H9 (cell line): Measurements from ENCODE around the gene SETDB2. TPM values are rescaled to one million over a fixed set of nuclear protein-coding genes. Genes with fewer than 3 reads are reported as not detected.

Experiments used
- DNase-seq: peaks from one replicate; pipeline ENCODE4 v3.0.0-alpha.2; 2017
- H2AFZ ChIP-seq: one replicate; pipeline ENCODE4 v1.6.1; 2013; ENCODE audit warnings: mild to moderate bottlenecking, low read length, control low read depth, moderate library complexity
- H2AK5ac ChIP-seq: 2 replicates; pipeline ENCODE4 v1.6.1; 2013; ENCODE audit warnings: low read length, control low read depth, mixed read lengths; ENCODE audit not compliant: insufficient read length
- H2BK120ac ChIP-seq: one replicate; pipeline ENCODE4 v1.6.1; 2013; ENCODE audit warnings: low read depth, mild to moderate bottlenecking, low read length, control low read depth, inconsistent platforms; ENCODE audit not compliant: poor library complexity, severe bottlenecking
- H2BK12ac ChIP-seq: 2 replicates; pipeline ENCODE4 v1.6.1; 2013; ENCODE audit warnings: low read length, control low read depth, mixed read lengths, low read depth; ENCODE audit not compliant: insufficient read length
- H2BK15ac ChIP-seq: 2 replicates; pipeline ENCODE4 v1.6.1; 2013; ENCODE audit warnings: low read depth, low read length, control low read depth
- H2BK20ac ChIP-seq: one replicate; pipeline ENCODE4 v1.6.1; 2013; ENCODE audit warnings: low read depth, mild to moderate bottlenecking, low read length, control low read depth, inconsistent platforms; ENCODE audit not compliant: poor library complexity, severe bottlenecking
- H2BK5ac ChIP-seq: 2 replicates; pipeline ENCODE4 v1.6.1; 2013; ENCODE audit warnings: low read length, control low read depth, mixed read lengths; ENCODE audit not compliant: insufficient read length
- H3K14ac ChIP-seq: 2 replicates; pipeline ENCODE4 v1.6.1; 2013; ENCODE audit warnings: low read length, control low read depth; ENCODE audit not compliant: insufficient read depth
- H3K18ac ChIP-seq: 2 replicates; pipeline ENCODE4 v1.6.1; 2013; ENCODE audit warnings: low read depth, mild to moderate bottlenecking, mixed read lengths, low read length, control low read depth; ENCODE audit not compliant: insufficient read length
- H3K23ac ChIP-seq: 2 replicates; pipeline ENCODE4 v1.6.1; 2013; ENCODE audit warnings: low read length, control low read depth, mixed read lengths, low read depth; ENCODE audit not compliant: insufficient read length
- H3K23me2 ChIP-seq: 2 replicates; pipeline ENCODE4 v1.6.1; 2013; ENCODE audit warnings: low read depth, mild to moderate bottlenecking, mixed read lengths, low read length, control low read depth; ENCODE audit not compliant: insufficient read length, poor library complexity, severe bottlenecking
- H3K27ac ChIP-seq: 2 replicates; pipeline ENCODE4 v1.5.1; 2013; ENCODE audit warnings: low read length, control low read depth, mixed read lengths, low read depth; ENCODE audit not compliant: insufficient read length
- H3K27me3 ChIP-seq: 2 replicates; pipeline ENCODE4 v1.6.1; 2013; ENCODE audit warnings: low read length, control low read depth, inconsistent platforms; ENCODE audit not compliant: insufficient read depth
- H3K4ac ChIP-seq: 2 replicates; pipeline ENCODE4 v1.6.1; 2013; ENCODE audit warnings: low read depth, mild to moderate bottlenecking, control low read depth, inconsistent platforms, low read length, moderate library complexity
- H3K4me1 ChIP-seq: 2 replicates; pipeline ENCODE4 v1.6.1; 2013; ENCODE audit warnings: low read length, control low read depth, inconsistent platforms; ENCODE audit not compliant: insufficient read depth
- H3K4me2 ChIP-seq: 2 replicates; pipeline ENCODE4 v1.6.1; 2013; ENCODE audit warnings: low read length, control low read depth, mixed read lengths; ENCODE audit not compliant: insufficient read length, insufficient read depth
- H3K56ac ChIP-seq: 2 replicates; pipeline ENCODE4 v1.6.1; 2013; ENCODE audit warnings: low read depth, mild to moderate bottlenecking, mixed read lengths, low read length, control low read depth; ENCODE audit not compliant: insufficient read length
- H3K79me1 ChIP-seq: 2 replicates; pipeline ENCODE4 v1.6.1; 2013; ENCODE audit warnings: low read depth, mild to moderate bottlenecking, moderate library complexity, low read length, control low read depth, inconsistent platforms; ENCODE audit not compliant: insufficient read depth, poor library complexity, severe bottlenecking
- H3K79me2 ChIP-seq: 2 replicates; pipeline ENCODE4 v1.6.1; 2013; ENCODE audit warnings: low read length, control low read depth, inconsistent platforms; ENCODE audit not compliant: insufficient read depth
- H3K9ac ChIP-seq: 2 replicates; pipeline ENCODE4 v1.6.1; 2013; ENCODE audit warnings: low read length, control low read depth, mixed read lengths; ENCODE audit not compliant: insufficient read length; ENCODE audit errors: extremely low read depth
- H3K9me3 ChIP-seq: one replicate; pipeline ENCODE4 v1.6.1; 2013; ENCODE audit warnings: low read depth, low read length, inconsistent platforms; ENCODE audit not compliant: control insufficient read depth
- H3T11ph ChIP-seq: one replicate; pipeline ENCODE4 v1.6.1; 2013; ENCODE audit warnings: mild to moderate bottlenecking, low read length, control low read depth, inconsistent platforms
- H4K20me1 ChIP-seq: one replicate; pipeline ENCODE4 v1.6.1; 2013; ENCODE audit not compliant: control insufficient read depth, insufficient read length, insufficient read depth
- H4K5ac ChIP-seq: 2 replicates; pipeline ENCODE4 v1.6.1; 2013; ENCODE audit warnings: low read depth, mild to moderate bottlenecking, mixed read lengths, low read length, control low read depth; ENCODE audit not compliant: insufficient read length
- H4K8ac ChIP-seq: replicated peaks from 2 replicates; pipeline ENCODE4 v1.6.1; 2013; ENCODE audit warnings: low read length, control low read depth, mixed read lengths, low read depth; ENCODE audit not compliant: insufficient read length
- H4K91ac ChIP-seq: 2 replicates; pipeline ENCODE4 v1.6.1; 2013; ENCODE audit warnings: low read depth, mild to moderate bottlenecking, moderate library complexity, mixed read lengths, low read length, control low read depth; ENCODE audit not compliant: insufficient read length
- H3K27ac Mint-ChIP-seq, 3 experiments: 2 replicates in 2 of 3; 3 replicates in 1 of 3; pipeline ENCODE4 v1.8.0; 2020 to 2021; ENCODE audit warnings: mixed read lengths in 3 of 3, mild to moderate bottlenecking in 1 of 3, moderate library complexity in 1 of 3
- H3K27me3 Mint-ChIP-seq: 2 replicates; pipeline ENCODE4 v1.8.0; 2021; ENCODE audit warnings: low read depth, mild to moderate bottlenecking, moderate library complexity, mixed read lengths
- H3K36me3 Mint-ChIP-seq, 3 experiments: 2 replicates in 2 of 3; 3 replicates in 1 of 3; pipeline ENCODE4 v1.8.0; 2020 to 2021; ENCODE audit warnings: low read depth in 3 of 3, mixed read lengths in 3 of 3; ENCODE audit not compliant: insufficient read depth in 1 of 3
- H3K4me1 Mint-ChIP-seq, 2 experiments: 2 replicates each; pipeline ENCODE4 v1.8.0; 2020; ENCODE audit warnings: mixed read lengths in 2 of 2
- H3K4me3 Mint-ChIP-seq, 2 experiments: 2 replicates in 1 of 2; 3 replicates in 1 of 2; pipeline ENCODE4 v1.8.0; 2020 to 2021; ENCODE audit warnings: mild to moderate bottlenecking in 2 of 2, mixed read lengths in 2 of 2, moderate library complexity in 1 of 2
- H3K9me3 Mint-ChIP-seq, 2 experiments: 2 replicates in 1 of 2; 3 replicates in 1 of 2; pipeline ENCODE4 v1.8.0; 2020; ENCODE audit warnings: mild to moderate bottlenecking in 2 of 2, mixed read lengths in 2 of 2, moderate library complexity in 1 of 2
- CTCF ChIP-seq: fragments of 200-600 bp; sonication (generic); conservative IDR thresholded peaks from 3 replicates; pipeline ENCODE4 v1.8.0; 2021; ENCODE audit warnings: antibody characterized with exemption, mild to moderate bottlenecking
- WGBS: extraction: QIAGEN DNeasy Blood & Tissue Kit; methylation state at CpG from one replicate; pipeline ENCODE4 v1.1.7; 2013; ENCODE audit warnings: missing lambda C conversion rate, low lambda C conversion rate, mixed read lengths; ENCODE audit not compliant: insufficient read length; ENCODE audit errors: extremely low coverage; 5-methylcytosine and 5-hydroxymethylcytosine counted together
- total RNA-seq: library from RNA; stranded (reverse); gene quantifications from 2 replicates; pipeline ENCODE4 v1.2.1, GENCODE V29; 2021

The SETDB2 gene
- total RNA-seq, 1 experiment from 2014 or later: 5.7 TPM

- TF ChIP-seq CTCF: no peak
- Mint-ChIP-seq H3K27ac (no peak overlapping the region), H3K4me3 (no peak overlapping the region), H3K4me1 (no peaks in the 10 kb centered on the region), H3K27me3 (no peaks in the 10 kb centered on the region), H3K9me3 (no peaks in the 10 kb centered on the region), H3K36me3 (peaks cover 0 to 8% (median 0%) of the 10 kb centered on the region in 3 experiments; a peak in 3 of 7 replicates)
- Histone ChIP-seq H3K23me2 (no peaks in the 10 kb centered on the region), H2BK15ac (no peak overlapping the region), H3K79me1 (no peaks in the 10 kb centered on the region), H3K4me1 (no peaks in the 10 kb centered on the region), H2BK20ac (no peak overlapping the region), H2AK5ac (no peak overlapping the region), H4K8ac (no peak overlapping the region), H3K14ac (no peak overlapping the region), H2AFZ (no peak overlapping the region), H2BK12ac (no peak overlapping the region), H3T11ph (no peak overlapping the region), H4K5ac (no peak overlapping the region), H3K27me3 (no peaks in the 10 kb centered on the region), H3K9ac (no peak overlapping the region), H3K56ac (no peak overlapping the region), H3K4me2 (no peak overlapping the region), H2BK5ac (no peak overlapping the region), H3K9me3 (no peaks in the 10 kb centered on the region), H3K79me2 (no peaks in the 10 kb centered on the region), H4K91ac (no peak overlapping the region), H2BK120ac (no peak overlapping the region), H3K18ac (no peak overlapping the region), H3K23ac (no peak overlapping the region), H3K4ac (no peak overlapping the region), H3K27ac (no peak overlapping the region), H4K20me1 (no peaks in the 10 kb centered on the region)
- WGBS: no CpG with 5 or more reads among the region's 5 CpGs
- DNase-seq: no peak
Measured at GRCh38 chr13:49481788-49482187, 37.7 kb downstream of the SETDB2 start.
